Coronary artery (tissue), 2 donors: Measurements from ENCODE around the gene NLRP13.
"Not testable (repeated sequence)": the region's sequence is repeated elsewhere in the genome, so short reads cannot be mapped to it uniquely, and the experiment has no call there.

ENCODE experiments used
- DNase-seq: peaks from one replicate; pipeline ENCODE4 v3.0.0-alpha.2; 2017; ENCODE audit warnings: low spot score
- H3K27ac ChIP-seq, 2 donors: fragments of 200-600 bp; sonication (generic); one replicate each; pipeline ENCODE4 v1.5.1; 2016 to 2019
- H3K4me3 ChIP-seq: fragments of 200-600 bp; sonication (generic); 2 replicates; pipeline ENCODE4 v1.5.1; 2016; ENCODE audit warnings: mild to moderate bottlenecking, moderate library complexity
- CTCF ChIP-seq: fragments of 200-600 bp; sonication (generic); IDR thresholded peaks from one replicate; pipeline ENCODE4 v1.5.1; 2019; ENCODE audit warnings: antibody characterized with exemption

The NLRP13 gene

GRCh38 chr19:55947532-55947931 lies 15.4 kb upstream of the NLRP13 start, which contains the start of gene NLRP8:
Gene NLRP8, plus strand, starts transcription at chr19:55947832.
- Histone ChIP-seq H3K4me3 (no peak within 1 kb of the TSS), H3K27ac (no peak within 1 kb of the TSS)
- DNase-seq = no peak
- no peak for TF ChIP-seq CTCF

GRCh38 chr19:55940306-55940705 lies 8.2 kb upstream of the NLRP13 start:
- H3K27ac ChIP-seq = no peak overlapping the region
- TF ChIP-seq CTCF = no peak
- no peak for DNase-seq
- no peak overlapping the region for H3K4me3 ChIP-seq

- no peak for DNase-seq
- no peak overlapping the region for H3K27ac ChIP-seq
- no peak for TF ChIP-seq CTCF
- H3K4me3 ChIP-seq = no peak overlapping the region
These were observed 7.1 kb upstream of the NLRP13 start for GRCh38 chr19:55939206-55939605.

GRCh38 chr19:55935206-55935605 lies 3.1 kb upstream of the NLRP13 start:
- DNase-seq = no peak
- H3K4me3 ChIP-seq = no peak overlapping the region
- H3K27ac ChIP-seq = no peak overlapping the region
- TF ChIP-seq CTCF = no peak

- Histone ChIP-seq H3K4me3 (no peak overlapping the region), H3K27ac (no peak overlapping the region)
- no peak for TF ChIP-seq CTCF
- DNase-seq = no peak
These were observed 1.1 kb downstream of the NLRP13 start for GRCh38 chr19:55930996-55931515.

- not testable (repeated sequence) for DNase-seq, H3K27ac ChIP-seq
These were observed 2.9 kb downstream of the NLRP13 start for GRCh38 chr19:55929258-55929657.

GRCh38 chr19:55927991-55928390 lies 4.1 kb downstream of the NLRP13 start:
- no peak overlapping the region for H3K27ac ChIP-seq
- TF ChIP-seq CTCF = no peak
- no peak overlapping the region for H3K4me3 ChIP-seq
- no peak for DNase-seq

More at GRCh38 chr19:55929258-55929657, 2.9 kb downstream of the NLRP13 start:
- H3K4me3 ChIP-seq = not testable (repeated sequence)

- TF ChIP-seq CTCF = no peak
- no peak overlapping the region for H3K4me3 ChIP-seq
- DNase-seq = no peak
- no peak overlapping the region for H3K27ac ChIP-seq
These were observed 8.6 kb downstream of the NLRP13 start for GRCh38 chr19:55923556-55923955.
